GM19324 (cell line): Measurements from ENCODE around the gene RNF169.

Experiments used
- ATAC-seq: cut with Tn5 transposase; IDR thresholded peaks from one replicate; pipeline ENCODE4 v1.9.1; 2021; ENCODE audit warnings: mild to moderate bottlenecking, moderate library complexity; ENCODE audit not compliant: unreplicated experiment, low FRiP score

Gene RNF169

DNA sequence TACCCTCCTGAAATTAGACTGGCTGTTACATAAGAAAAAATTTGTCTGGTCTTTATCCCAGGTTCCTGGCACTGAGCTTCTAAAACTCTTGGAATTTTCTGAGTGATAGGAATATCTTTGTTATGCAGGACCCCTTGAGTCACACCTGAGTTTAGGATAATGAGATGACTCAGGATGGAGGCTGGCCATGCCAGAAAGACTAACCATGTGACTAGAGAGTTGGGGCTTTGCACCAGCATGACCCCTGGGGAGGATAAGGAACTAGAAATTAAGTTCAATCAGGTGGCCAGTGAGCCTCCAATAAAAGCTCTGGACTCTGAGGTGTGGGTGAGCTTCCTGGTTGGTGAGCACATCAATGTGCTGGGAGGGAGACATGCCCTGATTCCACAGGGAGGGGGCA, 112.1 kb downstream of the RNF169 start:
- no peak for ATAC-seq

DNA sequence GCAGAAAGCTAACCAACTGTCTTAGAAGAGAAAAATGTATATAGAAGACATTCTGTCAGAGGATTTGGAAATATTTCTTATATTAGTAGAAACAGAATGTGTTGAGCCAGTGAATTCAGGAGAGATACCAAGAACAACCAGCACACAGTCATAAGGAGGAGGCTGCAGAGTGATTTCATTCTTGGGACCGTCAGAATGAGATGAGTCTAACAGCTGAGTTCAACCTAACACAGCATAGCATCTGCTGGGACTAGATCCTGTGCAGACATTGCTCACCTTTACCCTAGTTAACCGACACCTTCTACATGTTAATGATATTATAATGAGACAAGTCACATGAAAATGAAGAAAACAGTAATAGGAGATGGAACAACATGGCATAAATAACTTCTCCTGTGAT, 114.8 kb downstream of the RNF169 start:
- ATAC-seq, result no peak

DNA sequence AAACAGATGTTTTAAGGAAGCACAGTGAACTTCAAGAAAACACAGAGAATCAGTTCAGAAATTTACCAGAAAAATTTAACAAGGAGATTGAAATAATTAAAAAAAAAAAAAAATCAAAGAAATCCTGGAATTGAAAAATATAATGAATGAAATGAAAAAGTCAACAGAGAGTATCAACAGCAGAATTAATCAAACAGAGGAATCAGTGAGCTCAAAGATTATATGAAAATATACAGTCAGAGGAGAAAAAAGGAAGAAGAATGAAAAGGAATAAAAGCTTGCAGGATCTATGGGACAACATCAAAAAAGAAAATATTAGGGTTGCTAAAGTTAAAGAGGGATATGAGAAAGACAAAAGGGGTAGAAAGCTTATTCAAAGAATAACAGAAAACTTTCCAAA, 117.9 kb downstream of the RNF169 start:
- no peak for ATAC-seq

DNA sequence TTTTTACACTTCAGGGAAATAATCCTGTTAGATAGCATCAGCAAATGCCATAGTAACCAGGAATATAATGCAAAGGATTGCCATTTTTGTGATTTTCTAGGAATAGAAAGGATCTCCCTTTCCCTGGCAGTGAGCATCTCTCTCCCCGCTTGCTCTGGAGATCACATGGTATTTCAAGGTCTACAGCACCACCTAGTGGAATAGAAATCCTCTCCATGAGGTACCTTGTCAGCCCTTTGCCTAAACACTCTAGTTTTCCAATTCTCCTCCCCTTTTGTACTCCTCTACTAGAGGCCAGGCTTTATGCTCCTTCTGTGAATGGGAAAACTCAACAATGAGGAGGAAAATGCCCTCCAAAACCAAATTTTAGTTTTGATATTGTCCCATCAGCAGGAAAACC, 121.8 kb downstream of the RNF169 start:
- no peak for ATAC-seq

DNA sequence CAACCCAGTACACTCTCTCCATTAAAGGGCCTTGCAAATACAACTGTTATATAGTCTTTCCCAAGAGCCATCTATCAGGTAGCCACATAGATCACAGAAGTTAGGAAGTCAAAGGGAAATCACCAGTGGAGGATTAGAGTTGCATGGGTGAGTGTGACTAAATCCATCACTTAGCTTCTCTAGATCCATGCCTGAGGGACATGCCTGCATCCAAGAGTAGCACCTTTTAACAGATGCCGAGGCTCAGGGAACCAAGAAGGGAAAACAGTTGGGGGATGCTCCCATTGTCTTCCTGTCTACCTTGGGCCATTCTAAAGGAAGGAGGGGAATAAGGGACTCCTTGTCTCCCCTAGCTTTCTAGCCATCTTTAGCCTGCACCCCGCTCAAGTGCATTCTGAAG, 122.4 kb downstream of the RNF169 start:
- ATAC-seq, result no peak

DNA sequence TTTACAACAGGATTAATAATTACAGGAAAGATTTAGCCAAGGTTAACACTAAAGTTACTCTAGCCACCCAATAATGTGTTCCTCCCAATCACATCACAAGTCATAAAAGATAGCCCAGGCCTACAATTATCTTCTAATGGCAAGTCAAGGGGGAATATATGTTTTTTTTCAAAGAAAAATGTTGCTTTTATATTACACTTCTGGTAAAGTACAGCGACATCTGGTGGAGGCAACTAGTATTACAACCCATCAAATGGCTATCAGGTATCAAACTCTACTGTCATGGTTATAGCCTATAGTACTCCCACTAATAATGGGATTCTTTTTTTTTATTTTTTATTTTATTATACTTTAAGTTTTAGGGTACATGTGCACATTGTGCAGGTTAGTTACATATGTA, 128.5 kb downstream of the RNF169 start:
- no peak for ATAC-seq
